Astrocyte (in vitro differentiated cells and primary cell): ENCODE measurements around the gene PLEKHB1. TPM values are rescaled to one million over a fixed set of nuclear protein-coding genes. Genes with fewer than 3 reads are reported as not detected.

Experiments
- DNase-seq: peaks from one replicate; pipeline ENCODE4 v3.0.0-alpha.2; 2010; ENCODE audit warnings: low read depth
- FAIRE-seq: peaks from 2 replicates; lab custom pipeline; 2011; peaks lifted over from hg19 to GRCh38; lab: Jason Lieb, UNC
- H2AFZ ChIP-seq: 2 replicates; pipeline ENCODE4 v1.6.0; 2012; ENCODE audit warnings: low read depth, low read length, inconsistent platforms
- H3K27ac ChIP-seq: 2 replicates; pipeline ENCODE4 v1.5.1; 2011; ENCODE audit warnings: low read depth, low read length, inconsistent platforms
- H3K27me3 ChIP-seq: 2 replicates; pipeline ENCODE4 v1.6.0; 2011; ENCODE audit warnings: low read length, inconsistent platforms; ENCODE audit not compliant: insufficient read depth
- H3K36me3 ChIP-seq: 2 replicates; pipeline ENCODE4 v1.5.1; 2011; ENCODE audit warnings: low read length, inconsistent platforms; ENCODE audit not compliant: insufficient read depth
- H3K4me1 ChIP-seq: 2 replicates; pipeline ENCODE4 v1.5.1; 2011; ENCODE audit warnings: low read length, inconsistent platforms; ENCODE audit not compliant: insufficient read depth
- H3K4me2 ChIP-seq: 2 replicates; pipeline ENCODE4 v1.6.0; 2012; ENCODE audit warnings: low read length, inconsistent platforms
- H3K4me3 ChIP-seq: 2 replicates; pipeline ENCODE4 v1.5.1; 2011; ENCODE audit warnings: low read depth, mild to moderate bottlenecking, low read length, inconsistent platforms; ENCODE audit not compliant: insufficient read depth
- H3K79me2 ChIP-seq: 2 replicates; pipeline ENCODE4 v1.6.0; 2012; ENCODE audit warnings: mild to moderate bottlenecking, low read length, inconsistent platforms; ENCODE audit not compliant: insufficient read depth
- H3K9ac ChIP-seq: 2 replicates; pipeline ENCODE4 v1.6.0; 2012; ENCODE audit warnings: mild to moderate bottlenecking, low read length, inconsistent platforms
- H3K9me3 ChIP-seq: 2 replicates; pipeline ENCODE4 v1.5.1; 2012; ENCODE audit warnings: low read depth, mild to moderate bottlenecking, low read length, inconsistent platforms; ENCODE audit not compliant: insufficient read depth
- H4K20me1 ChIP-seq: 2 replicates; pipeline ENCODE4 v1.6.0; 2012; ENCODE audit warnings: low read length, inconsistent platforms; ENCODE audit not compliant: insufficient read depth
- H3K27ac Mint-ChIP-seq: one replicate; pipeline ENCODE4 v1.8.0; 2021; ENCODE audit warnings: mild to moderate bottlenecking, mixed read lengths; ENCODE audit not compliant: unreplicated experiment
- H3K27me3 Mint-ChIP-seq: one replicate; pipeline ENCODE4 v1.8.0; 2021; ENCODE audit warnings: low read depth, mixed read lengths; ENCODE audit not compliant: unreplicated experiment
- H3K36me3 Mint-ChIP-seq: one replicate; pipeline ENCODE4 v1.8.0; 2021; ENCODE audit warnings: low read depth, mixed read lengths; ENCODE audit not compliant: unreplicated experiment
- H3K4me1 Mint-ChIP-seq: one replicate; pipeline ENCODE4 v1.8.0; 2021; ENCODE audit warnings: low read depth, mixed read lengths; ENCODE audit not compliant: unreplicated experiment
- H3K4me3 Mint-ChIP-seq: one replicate; pipeline ENCODE4 v1.8.0; 2021; ENCODE audit warnings: mild to moderate bottlenecking, moderate library complexity, mixed read lengths; ENCODE audit not compliant: unreplicated experiment
- H3K9me3 Mint-ChIP-seq: one replicate; pipeline ENCODE4 v1.8.0; 2021; ENCODE audit warnings: mild to moderate bottlenecking, mixed read lengths; ENCODE audit not compliant: unreplicated experiment
- EZH2 ChIP-seq: IDR thresholded peaks from 2 replicates; pipeline ENCODE4 v1.6.1; 2012; ENCODE audit warnings: mild to moderate bottlenecking, low read length, inconsistent platforms; ENCODE audit not compliant: insufficient read depth
- total RNA-seq: library from RNA; stranded (reverse); gene quantifications from 2 replicates; pipeline ENCODE4 v1.2.1, GENCODE V29; 2021
- TF ChIP-seq, protein P1 (sequence below): IDR thresholded peaks from 2 replicates; pipeline ENCODE4 v1.5.1; 2011; ENCODE audit warnings: low read depth, mild to moderate bottlenecking, inconsistent platforms, low read length, moderate library complexity; ENCODE audit not compliant: insufficient read depth

PLEKHB1 gene
- total RNA-seq, 1 donor from 2014 or later: 4.5 TPM

- H3K27me3 Mint-ChIP-seq: peaks cover 6% of the 10 kb centered on the region
- no peaks in the 10 kb centered on the region for H3K9me3 Mint-ChIP-seq
- H2AFZ ChIP-seq: no peak overlapping the region
- FAIRE-seq (no peak), DNase-seq (no peak)
- no peaks in the 10 kb centered on the region for H3K36me3 Mint-ChIP-seq
- H3K4me3 ChIP-seq: no peak overlapping the region
- H3K9ac ChIP-seq: no peak overlapping the region
- no peaks in the 10 kb centered on the region for H3K79me2 ChIP-seq
- no peaks in the 10 kb centered on the region for H3K27me3 ChIP-seq
- H3K27ac ChIP-seq: no peak overlapping the region
- H3K9me3 ChIP-seq: no peaks in the 10 kb centered on the region
- no peaks in the 10 kb centered on the region for H3K4me1 Mint-ChIP-seq
- H4K20me1 ChIP-seq: no peaks in the 10 kb centered on the region
- no peaks in the 10 kb centered on the region for H3K4me1 ChIP-seq
- TF ChIP-seq EZH2: no peak
- TF ChIP-seq, protein P1, sequence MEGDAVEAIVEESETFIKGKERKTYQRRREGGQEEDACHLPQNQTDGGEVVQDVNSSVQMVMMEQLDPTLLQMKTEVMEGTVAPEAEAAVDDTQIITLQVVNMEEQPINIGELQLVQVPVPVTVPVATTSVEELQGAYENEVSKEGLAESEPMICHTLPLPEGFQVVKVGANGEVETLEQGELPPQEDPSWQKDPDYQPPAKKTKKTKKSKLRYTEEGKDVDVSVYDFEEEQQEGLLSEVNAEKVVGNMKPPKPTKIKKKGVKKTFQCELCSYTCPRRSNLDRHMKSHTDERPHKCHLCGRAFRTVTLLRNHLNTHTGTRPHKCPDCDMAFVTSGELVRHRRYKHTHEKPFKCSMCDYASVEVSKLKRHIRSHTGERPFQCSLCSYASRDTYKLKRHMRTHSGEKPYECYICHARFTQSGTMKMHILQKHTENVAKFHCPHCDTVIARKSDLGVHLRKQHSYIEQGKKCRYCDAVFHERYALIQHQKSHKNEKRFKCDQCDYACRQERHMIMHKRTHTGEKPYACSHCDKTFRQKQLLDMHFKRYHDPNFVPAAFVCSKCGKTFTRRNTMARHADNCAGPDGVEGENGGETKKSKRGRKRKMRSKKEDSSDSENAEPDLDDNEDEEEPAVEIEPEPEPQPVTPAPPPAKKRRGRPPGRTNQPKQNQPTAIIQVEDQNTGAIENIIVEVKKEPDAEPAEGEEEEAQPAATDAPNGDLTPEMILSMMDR: no peak
- no peak overlapping the region for H3K4me2 ChIP-seq
- no peaks in the 10 kb centered on the region for H3K36me3 ChIP-seq
- no peak overlapping the region for H3K27ac Mint-ChIP-seq
- H3K4me3 Mint-ChIP-seq: no peak overlapping the region
These were observed 10.1 kb upstream of the PLEKHB1 start for GRCh38 chr11:73636249-73636648.

DNA sequence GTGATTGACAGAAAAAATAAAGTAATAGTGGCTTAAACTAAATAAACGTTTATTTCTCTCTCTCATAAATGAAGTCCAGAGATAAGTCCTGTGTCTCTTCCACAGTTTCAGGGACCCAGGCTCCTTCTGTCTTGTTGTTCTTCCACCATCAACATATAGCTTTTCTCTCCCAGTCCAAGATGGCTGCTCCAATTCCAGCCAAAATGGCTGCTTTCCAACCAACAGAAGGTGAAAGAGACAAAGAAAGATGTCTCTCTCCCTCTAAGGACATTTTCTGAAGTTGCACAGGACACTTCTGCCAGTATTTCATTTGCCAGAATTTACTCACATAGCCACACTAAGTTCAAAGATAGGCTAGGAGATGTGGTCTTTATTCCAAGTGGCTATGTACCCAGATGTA lies 9.4 kb upstream of the PLEKHB1 start:
- Histone ChIP-seq H3K4me1 (no peaks in the 10 kb centered on the region), H4K20me1 (no peaks in the 10 kb centered on the region), H2AFZ (no peak overlapping the region), H3K9ac (no peak overlapping the region), H3K4me3 (no peak overlapping the region), H3K4me2 (no peak overlapping the region), H3K36me3 (no peaks in the 10 kb centered on the region), H3K27me3 (no peaks in the 10 kb centered on the region), H3K79me2 (no peaks in the 10 kb centered on the region), H3K9me3 (no peaks in the 10 kb centered on the region), H3K27ac (no peak overlapping the region)
- Mint-ChIP-seq H3K36me3 (no peaks in the 10 kb centered on the region), H3K4me1 (no peaks in the 10 kb centered on the region), H3K27ac (no peak overlapping the region), H3K4me3 (no peak overlapping the region), H3K9me3 (no peaks in the 10 kb centered on the region), H3K27me3 (peaks cover 6% of the 10 kb centered on the region)
- DNase-seq (no peak), FAIRE-seq (no peak)
- TF ChIP-seq, protein P1: no peak
- TF ChIP-seq EZH2: no peak

- H3K79me2 ChIP-seq: no peaks in the 10 kb centered on the region
- no peak overlapping the region for H3K4me3 ChIP-seq
- Mint-ChIP-seq H3K36me3 (no peaks in the 10 kb centered on the region), H3K9me3 (no peaks in the 10 kb centered on the region), H3K4me1 (no peaks in the 10 kb centered on the region), H3K27me3 (peaks cover 6% of the 10 kb centered on the region), H3K27ac (no peak overlapping the region), H3K4me3 (no peak overlapping the region)
- H2AFZ ChIP-seq: no peak overlapping the region
- H3K9ac ChIP-seq: no peak overlapping the region
- TF ChIP-seq, protein P1: no peak
- TF ChIP-seq EZH2: no peak
- H3K27ac ChIP-seq: no peak overlapping the region
- no peak for FAIRE-seq
- no peaks in the 10 kb centered on the region for H4K20me1 ChIP-seq
- no peaks in the 10 kb centered on the region for H3K36me3 ChIP-seq
- peaks cover 4% of the 10 kb centered on the region for H3K27me3 ChIP-seq
- H3K9me3 ChIP-seq: no peaks in the 10 kb centered on the region
- no peaks in the 10 kb centered on the region for H3K4me1 ChIP-seq
- no peak for DNase-seq
- no peak overlapping the region for H3K4me2 ChIP-seq
These were observed 5.8 kb upstream of the PLEKHB1 start for GRCh38 chr11:73640592-73640991.
